ENCODE data around the gene AIRE. TPM values are rescaled to one million over a fixed set of nuclear protein-coding genes. Genes with fewer than 3 reads are reported as not detected.

AIRE gene
- total RNA-seq, 2 experiments from 2014 or later = not detected

- ChIA-PET CTCF (no interaction called here), POLR2A (interaction anchor here (1.1 to 2.0 kb wide), 4 partner anchors 12 to 19 kb away, joined by 3 to 11 read pairs (median 4); no protein-coding TSS in a partner anchor)
- DNase-seq (no peak), ATAC-seq (no peak)
- Mint-ChIP-seq H3K9me3 (no peaks in the 10 kb centered on the region), H3K27me3 (no peaks in the 10 kb centered on the region), H3K4me1 (ENCODE audit: low read depth) (no peaks in the 10 kb centered on the region), H3K4me3 (no peak overlapping the region), H3K27ac (no peak overlapping the region), H3K36me3 (ENCODE audit: low read depth) (peaks cover 9% of the 10 kb centered on the region)
- intact Hi-C loops (cut with micrococcal nuclease) = no loop called here
- no peak for TF ChIP-seq CTCF (IDR thresholded peaks at IDR 0.05)
These were observed 28.9 kb downstream of the AIRE start for GRCh38 chr21:44314561-44314960.

- TF ChIP-seq CTCF (IDR thresholded peaks at IDR 0.05) = no peak
- peaks cover 9% of the 10 kb centered on the region for H3K36me3 Mint-ChIP-seq (ENCODE audit: low read depth)
- H3K4me1 Mint-ChIP-seq (ENCODE audit: low read depth) = no peaks in the 10 kb centered on the region
- intact Hi-C loops (cut with micrococcal nuclease) = no loop called here
- no peak for ATAC-seq
- ChIA-PET CTCF (no interaction called here), POLR2A (interaction anchor here (0.9 to 2.0 kb wide), 4 partner anchors 13 to 23 kb away, joined by 3 to 11 read pairs (median 4); partner anchors contain the start of gene CFAP410)
- no peak for DNase-seq
- no peak overlapping the region for H3K4me3 Mint-ChIP-seq
- no peaks in the 10 kb centered on the region for H3K9me3 Mint-ChIP-seq
- no peak overlapping the region for H3K27ac Mint-ChIP-seq
- no peaks in the 10 kb centered on the region for H3K27me3 Mint-ChIP-seq
These were observed 30.1 kb downstream of the AIRE start for GRCh38 chr21:44315691-44316203.

- no peak for ATAC-seq
These were observed 30.7 kb downstream of the AIRE start for GRCh38 chr21:44316277-44316900.

GRCh38 chr21:44317241-44317782, 31.6 kb downstream of the AIRE start:
- ChIA-PET POLR2A (interaction anchor here (0.8 kb wide), 1 partner anchor 15 kb away, joined by 3 read pairs; no protein-coding TSS in a partner anchor), CTCF (no interaction called here)
- Mint-ChIP-seq H3K27ac (no peak overlapping the region), H3K4me3 (no peak overlapping the region), H3K36me3 (ENCODE audit: low read depth) (peaks cover 3% of the 10 kb centered on the region), H3K4me1 (ENCODE audit: low read depth) (no peaks in the 10 kb centered on the region), H3K9me3 (no peaks in the 10 kb centered on the region), H3K27me3 (no peaks in the 10 kb centered on the region)
- TF ChIP-seq CTCF (IDR thresholded peaks at IDR 0.05) = no peak
- DNase-seq = no peak
- intact Hi-C loops (cut with micrococcal nuclease) = no loop called here
- ATAC-seq = no peak

More at GRCh38 chr21:44316277-44316900, 30.7 kb downstream of the AIRE start:
- intact Hi-C loops (cut with micrococcal nuclease) = no loop called here
- Mint-ChIP-seq H3K27ac (peak overlapping the region; percentile 25), H3K36me3 (ENCODE audit: low read depth) (peaks cover 3% of the 10 kb centered on the region), H3K27me3 (no peaks in the 10 kb centered on the region), H3K4me3 (no peak overlapping the region), H3K9me3 (no peaks in the 10 kb centered on the region), H3K4me1 (ENCODE audit: low read depth) (no peaks in the 10 kb centered on the region)
- POLR2A ChIA-PET = interaction anchor here (1.8 to 2.0 kb wide), 2 partner anchors 12 to 17 kb away, joined by 4 to 11 read pairs; no protein-coding TSS in a partner anchor
- no peak for TF ChIP-seq CTCF (IDR thresholded peaks at IDR 0.05)
- CTCF ChIA-PET = no interaction called here
- DNase-seq = no peak

GRCh38 chr21:44317871-44318270, 32.2 kb downstream of the AIRE start:
- intact Hi-C loops (cut with micrococcal nuclease) = no loop called here
- POLR2A ChIA-PET = interaction anchor here (0.8 kb wide), 1 partner anchor 16 kb away, joined by 3 read pairs; no protein-coding TSS in a partner anchor
- no peaks in the 10 kb centered on the region for H3K9me3 Mint-ChIP-seq
- H3K4me3 Mint-ChIP-seq = no peak overlapping the region
- no peaks in the 10 kb centered on the region for H3K4me1 Mint-ChIP-seq (ENCODE audit: low read depth)
- CTCF ChIA-PET = no interaction called here
- no peak overlapping the region for H3K27ac Mint-ChIP-seq
- peaks cover 3% of the 10 kb centered on the region for H3K36me3 Mint-ChIP-seq (ENCODE audit: low read depth)
- DNase-seq = no peak
- no peak for TF ChIP-seq CTCF (IDR thresholded peaks at IDR 0.05)
- no peaks in the 10 kb centered on the region for H3K27me3 Mint-ChIP-seq
- no peak for ATAC-seq

Data from activated CD8-positive, alpha-beta T cell treated with anti-CD3 and anti-CD28 coated beads for 36 hours (primary cell).